Measurements from ENCODE around the gene COL4A1. TPM values are rescaled to one million over a fixed set of nuclear protein-coding genes. Genes with fewer than 3 reads are reported as not detected.

Gene COL4A1
- total RNA-seq: 756 TPM

GRCh38 chr13:110306960-110307766 lies at the start of gene COL4A1, which contains the start of gene COL4A2:
COL4A1 (minus strand) TSS chr13:110307157; CDS start chr13:110307027, 130 bp downstream.
COL4A2 (plus strand) TSS chr13:110307284; CDS start chr13:110307904, 620 bp downstream.
- Histone ChIP-seq H3K4me3 (peak within 1 kb of the TSS; percentile 84), H3K36me3 (peaks cover 14 to 18% of the 10 kb centered on the region in 2 donors), H3K9me3 (no peaks in the 10 kb centered on the region), H3K27me3 (no peaks in the 10 kb centered on the region), H3K27ac (peak within 1 kb of the TSS; percentile 95 to 99), H3K4me1 (peaks cover 13 to 39% of the 10 kb centered on the region in 2 donors)
- DNase-seq (ENCODE audit: low spot score in 2 of 2): peak in 1 of 2 donors; percentile 88
- no peak for TF ChIP-seq CTCF (IDR thresholded peaks at IDR 0.05)
- intact Hi-C loops (cut with DNase I): loop anchor here (2.0 to 5.0 kb wide), 2 partner anchors 34 to 75 kb away; no protein-coding TSS in a partner anchor

- intact Hi-C loops (cut with DNase I): no loop called here
- H3K36me3 ChIP-seq: peaks cover 12 to 21% of the 10 kb centered on the region in 2 donors
- no peak overlapping the region for H3K4me3 ChIP-seq
- DNase-seq (ENCODE audit: low spot score in 2 of 2): peak in 1 of 2 donors; percentile 80
- H3K27me3 ChIP-seq: no peaks in the 10 kb centered on the region
- peak overlapping the region; percentile 71 to 82 for H3K27ac ChIP-seq
- no peak for TF ChIP-seq CTCF (IDR thresholded peaks at IDR 0.05)
- H3K4me1 ChIP-seq: peaks cover 16 to 47% of the 10 kb centered on the region in 2 donors
- no peaks in the 10 kb centered on the region for H3K9me3 ChIP-seq
Observed at GRCh38 chr13:110356362-110356761, 49.4 kb upstream of the COL4A1 start.

- DNase-seq (ENCODE audit: low spot score in 2 of 2): no peak
- Histone ChIP-seq H3K9me3 (no peaks in the 10 kb centered on the region), H3K27me3 (no peaks in the 10 kb centered on the region), H3K36me3 (peaks cover 12 to 21% of the 10 kb centered on the region in 2 donors), H3K27ac (peak overlapping the region; percentile 95 to 96), H3K4me3 (no peak overlapping the region), H3K4me1 (peaks cover 8 to 48% of the 10 kb centered on the region in 2 donors)
- intact Hi-C loops (cut with DNase I): no loop called here
- no peak for TF ChIP-seq CTCF (IDR thresholded peaks at IDR 0.05)
Observed at GRCh38 chr13:110354715-110355473, 47.9 kb upstream of the COL4A1 start.

GRCh38 chr13:110354123-110354627 lies 47.2 kb upstream of the COL4A1 start:
- no peak for TF ChIP-seq CTCF (IDR thresholded peaks at IDR 0.05)
- Histone ChIP-seq H3K27ac (peak overlapping the region; percentile 95 to 96), H3K36me3 (peaks cover 14 to 21% of the 10 kb centered on the region in 2 donors), H3K4me1 (peaks cover 8 to 42% of the 10 kb centered on the region in 2 donors), H3K27me3 (no peaks in the 10 kb centered on the region), H3K9me3 (no peaks in the 10 kb centered on the region), H3K4me3 (no peak overlapping the region)
- peak in 1 of 2 donors; percentile 60 for DNase-seq (ENCODE audit: low spot score in 2 of 2)
- intact Hi-C loops (cut with DNase I): no loop called here

- TF ChIP-seq CTCF (IDR thresholded peaks at IDR 0.05): no peak
- Histone ChIP-seq H3K36me3 (peaks cover 13 to 15% of the 10 kb centered on the region in 2 donors), H3K4me3 (no peak overlapping the region), H3K27me3 (no peaks in the 10 kb centered on the region), H3K9me3 (no peaks in the 10 kb centered on the region), H3K4me1 (peaks cover 10 to 49% of the 10 kb centered on the region in 2 donors), H3K27ac (peak overlapping the region; percentile 95 to 96)
- peak in 1 of 2 donors; percentile 57 for DNase-seq (ENCODE audit: low spot score in 2 of 2)
- intact Hi-C loops (cut with DNase I): no loop called here
Observed at GRCh38 chr13:110353339-110353977, 46.5 kb upstream of the COL4A1 start.

Data from ascending aorta (tissue), 2 donors.